GM18858 (cell line): ENCODE measurements around the gene DUSP23.
A peak's percentile ranks its signal among the peaks of the same experiment; 100 is the strongest.

Source experiments
- ATAC-seq: cut with Tn5 transposase; IDR thresholded peaks from one replicate; pipeline ENCODE4 v1.9.1; 2021; ENCODE audit not compliant: unreplicated experiment

Gene DUSP23

DNA sequence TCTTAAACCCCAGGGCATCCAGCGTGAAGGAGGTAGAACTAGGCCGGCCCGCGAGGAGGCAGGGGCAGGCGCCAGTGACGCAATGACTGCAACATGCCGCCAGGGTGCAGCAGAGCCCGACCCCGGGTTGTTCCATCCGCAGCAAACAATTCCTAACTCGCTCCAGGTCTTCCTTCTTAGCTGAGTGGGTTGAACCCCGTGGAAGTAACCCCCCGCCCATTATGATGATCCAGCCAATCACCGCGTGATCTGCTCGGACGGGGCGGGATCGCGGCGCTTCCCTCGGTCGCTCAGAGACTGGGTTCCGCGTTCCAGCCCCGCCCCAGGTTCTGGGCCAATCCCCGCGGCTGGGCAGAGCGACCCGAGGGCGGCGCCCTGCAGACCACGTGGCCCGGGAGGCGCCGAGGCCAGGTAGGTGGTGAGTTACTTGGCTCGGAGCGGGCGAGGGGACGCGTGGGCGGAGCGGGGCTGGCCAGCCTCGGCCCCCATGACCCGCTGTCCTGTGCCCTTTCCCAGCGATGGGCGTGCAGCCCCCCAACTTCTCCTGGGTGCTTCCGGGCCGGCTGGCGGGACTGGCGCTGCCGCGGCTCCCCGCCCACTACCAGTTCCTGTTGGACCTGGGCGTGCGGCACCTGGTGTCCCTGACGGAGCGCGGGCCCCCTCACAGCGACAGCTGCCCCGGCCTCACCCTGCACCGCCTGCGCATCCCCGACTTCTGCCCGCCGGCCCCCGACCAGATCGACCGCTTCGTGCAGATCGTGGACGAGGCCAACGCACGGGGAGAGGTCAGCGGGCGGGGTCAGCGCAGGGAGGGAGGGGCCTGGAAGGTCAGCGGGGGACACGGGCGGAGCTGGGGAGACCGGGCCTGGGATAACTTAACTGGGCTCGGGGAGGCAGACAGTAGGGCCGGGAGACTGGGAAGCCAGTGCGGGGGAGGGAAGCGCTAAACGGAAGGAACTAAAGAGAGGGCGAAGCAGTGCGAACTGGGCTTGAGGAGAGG, at the start of gene DUSP23:
TSS of gene DUSP23 (plus strand) at position 380 of the 1,000 bp plus-strand sequence. CDS start at position 519, 139 bp downstream.
- ATAC-seq: peak; percentile 93

DNA sequence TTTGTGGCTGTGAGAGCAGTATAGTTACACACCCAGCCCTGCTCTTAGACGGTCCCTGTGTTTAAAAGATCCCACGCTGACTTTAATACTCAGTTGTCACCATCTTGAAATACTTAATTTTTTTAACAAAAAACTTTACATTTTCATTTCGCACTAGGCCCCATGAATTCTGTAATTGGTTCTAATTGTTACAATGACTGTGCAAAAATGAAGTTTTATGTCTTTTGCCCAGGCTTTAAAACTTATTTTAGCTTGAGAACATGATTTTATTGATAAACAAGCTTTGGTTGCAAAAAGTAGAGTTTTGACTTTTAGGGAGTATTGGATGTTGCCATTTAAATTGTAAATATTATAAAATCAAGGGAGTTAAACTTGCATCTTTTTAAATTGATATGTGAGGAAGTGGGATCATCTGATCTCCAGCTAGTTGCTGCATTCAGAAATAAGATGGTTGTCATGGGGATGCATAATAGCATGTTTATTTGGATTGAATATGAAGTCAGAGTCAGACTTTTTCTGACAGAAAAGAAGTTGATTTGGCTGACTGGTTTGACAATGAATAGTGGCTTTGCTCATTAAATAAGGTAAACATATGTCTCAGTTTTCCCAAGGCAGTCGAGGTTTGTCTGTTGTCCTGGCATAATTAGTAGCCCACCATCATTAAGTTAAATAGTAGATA, 43.4 kb upstream of the DUSP23 start:
- ATAC-seq: no peak

DNA sequence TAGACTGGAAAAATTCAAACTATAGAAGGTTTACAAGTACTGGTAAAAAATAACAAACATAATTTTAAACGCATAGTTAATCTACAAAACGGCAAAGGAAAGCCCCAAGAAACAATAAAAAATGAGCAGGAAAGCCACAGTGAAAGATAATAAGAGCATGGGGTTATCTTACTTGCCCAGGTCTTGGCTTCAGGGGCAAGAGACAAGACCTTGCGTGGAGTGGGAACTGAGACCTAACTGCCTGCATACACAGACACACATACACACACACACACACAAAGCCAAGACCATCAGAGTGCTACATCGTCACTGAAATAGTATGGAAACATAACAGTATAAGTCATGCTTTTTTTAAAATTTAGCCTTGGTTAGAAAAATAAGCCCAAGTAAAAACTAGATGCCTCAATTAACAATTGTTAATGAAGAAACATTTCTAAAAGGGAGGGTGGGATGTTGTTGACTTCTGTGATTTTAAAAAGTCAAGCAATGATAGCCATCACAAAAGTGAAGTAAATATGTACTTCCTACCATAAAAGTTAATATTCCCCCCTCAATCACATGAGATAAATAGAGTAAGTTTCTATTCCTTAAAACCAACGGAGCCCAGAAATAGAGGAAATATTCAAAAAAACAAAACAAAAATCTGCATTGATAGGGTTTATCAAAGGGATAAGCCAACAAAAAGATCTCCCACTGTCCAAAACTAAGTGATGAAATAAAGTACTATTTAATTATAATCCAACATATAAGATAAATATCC, 36.9 kb upstream of the DUSP23 start:
- no peak for ATAC-seq

DNA sequence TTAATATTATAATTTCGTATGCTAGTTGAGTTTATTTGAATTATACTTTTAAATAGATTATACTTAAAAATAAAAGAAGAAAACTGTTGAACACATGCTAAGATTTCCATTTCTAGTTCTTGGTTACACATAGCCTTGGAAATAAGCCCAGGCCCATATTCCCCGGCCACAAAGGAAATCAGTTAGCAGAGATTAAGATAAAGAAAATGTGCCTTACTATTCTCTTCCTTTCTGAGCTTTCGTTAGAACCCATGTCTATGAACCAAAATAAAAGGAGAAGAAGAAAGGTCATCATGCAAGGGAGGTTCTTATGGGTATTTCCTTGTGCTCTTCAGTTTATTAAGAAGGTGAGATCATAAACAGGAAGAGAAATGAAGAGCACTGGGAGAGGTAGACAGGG, 34.1 kb upstream of the DUSP23 start:
- ATAC-seq: no peak

DNA sequence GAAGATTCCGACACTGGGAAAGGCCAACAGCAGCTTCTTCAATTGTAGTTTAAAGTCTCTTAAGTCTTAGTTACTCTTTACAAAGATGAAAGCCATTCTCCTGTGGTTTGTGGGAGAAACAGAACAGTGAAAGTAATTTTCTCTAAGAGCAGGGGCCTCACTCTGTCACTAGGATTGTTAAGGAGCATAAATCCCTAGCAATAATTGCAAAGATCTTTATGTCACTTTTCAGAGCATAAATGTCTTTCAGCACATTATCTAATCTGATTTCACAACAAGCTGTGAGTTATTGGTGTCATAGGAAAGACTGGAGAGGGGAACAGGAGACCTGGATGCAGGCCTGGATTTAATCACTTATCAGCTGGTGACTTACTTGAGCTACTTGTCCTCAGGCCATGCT, 32.4 kb upstream of the DUSP23 start:
- ATAC-seq: no peak

DNA sequence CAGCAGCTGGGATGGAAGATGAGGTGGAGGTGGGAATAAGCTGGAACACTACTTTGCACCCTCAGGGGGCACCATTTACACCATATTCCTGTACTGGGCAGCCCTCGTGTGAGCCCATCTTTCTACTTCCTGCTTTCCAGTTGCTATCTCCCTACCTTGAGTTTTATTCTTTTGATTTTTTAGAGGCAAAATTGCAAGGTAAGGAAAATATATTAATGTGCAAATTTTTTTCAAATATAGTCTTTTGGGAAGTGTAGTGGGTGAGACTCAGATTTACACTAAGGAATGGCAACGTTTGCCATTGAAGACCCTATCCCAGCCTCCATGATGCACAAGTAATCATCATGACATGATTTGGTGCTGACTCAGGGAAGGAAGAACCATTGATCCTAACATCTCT, 31.1 kb upstream of the DUSP23 start:
- ATAC-seq: no peak

DNA sequence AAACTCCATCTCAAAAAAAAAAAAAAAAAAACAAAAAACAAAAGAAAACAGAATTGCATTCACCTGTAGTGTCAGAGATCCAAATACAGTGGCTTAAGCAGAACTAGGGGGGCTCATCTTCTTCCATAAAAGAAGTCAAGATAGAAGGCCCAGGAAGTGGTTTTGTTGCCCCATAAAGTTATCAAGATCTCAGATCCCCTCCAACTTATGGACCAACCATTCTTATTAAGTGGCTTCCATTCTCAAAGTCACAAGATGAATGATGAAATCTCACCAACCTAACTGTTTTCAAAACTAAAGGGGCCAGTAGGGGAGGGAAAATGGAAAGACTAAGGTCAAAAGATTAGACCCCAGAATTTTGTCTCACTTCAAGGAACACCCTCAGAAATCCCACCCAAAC, 30.1 kb upstream of the DUSP23 start:
- no peak for ATAC-seq

DNA sequence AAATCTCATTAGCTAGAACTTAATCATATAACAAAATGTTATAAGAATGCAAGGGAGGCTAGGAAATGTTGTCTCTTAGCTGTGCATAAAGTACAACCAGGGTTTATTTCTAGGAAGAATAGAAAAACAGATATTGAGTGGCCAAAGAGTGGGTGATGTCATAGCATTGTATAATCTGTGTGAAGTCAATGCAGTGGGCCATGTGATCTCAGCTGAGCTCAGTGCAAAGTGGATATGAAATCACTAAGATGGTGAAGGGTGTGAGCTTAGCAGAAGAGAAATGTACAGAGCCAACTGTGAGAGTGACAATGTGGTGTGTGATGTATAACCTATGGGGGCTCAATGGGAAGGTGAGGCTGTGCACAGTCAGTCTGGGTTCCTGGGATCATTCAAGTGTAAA, 29.7 kb upstream of the DUSP23 start:
- no peak for ATAC-seq

DNA sequence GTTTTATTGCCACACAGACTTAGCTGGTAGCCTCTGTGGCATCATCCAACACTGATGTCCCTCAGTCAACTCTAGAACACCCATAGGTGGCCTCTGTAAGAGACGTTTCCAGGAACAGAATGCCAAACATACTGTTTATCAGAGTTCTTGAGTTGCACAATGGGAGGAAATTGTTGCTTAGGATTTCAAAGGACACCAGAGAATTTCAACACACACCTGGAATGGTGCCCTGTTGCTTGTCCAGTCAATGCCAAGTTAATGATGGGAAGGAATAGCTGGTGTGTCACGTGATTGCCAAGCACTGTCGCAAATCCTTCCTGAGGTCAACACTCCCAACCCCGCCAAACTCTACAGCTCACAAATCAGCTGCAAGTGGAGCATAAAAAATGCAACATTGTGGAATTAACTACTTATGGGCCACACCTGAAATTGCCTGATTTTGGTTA, 28.6 kb upstream of the DUSP23 start:
- no peak for ATAC-seq

DNA sequence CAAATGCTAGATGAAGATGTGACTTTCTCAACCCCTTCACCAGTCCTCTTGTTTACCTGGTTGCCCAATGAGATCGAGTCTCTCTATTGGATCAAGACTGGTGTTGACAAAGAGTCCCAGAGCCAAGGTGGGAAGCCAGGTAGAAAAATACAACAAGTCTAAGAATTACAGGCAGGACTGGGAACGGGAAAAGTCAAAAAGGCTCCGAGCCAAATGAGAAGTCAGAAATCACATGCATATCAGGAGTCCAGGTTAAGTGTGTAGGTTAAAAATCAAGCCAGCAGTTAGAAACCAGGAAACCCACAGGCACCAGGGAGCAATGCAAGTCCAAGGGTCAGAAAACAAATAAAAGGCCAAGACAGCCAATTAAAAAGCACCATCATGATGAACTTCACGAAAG, 27.4 kb upstream of the DUSP23 start:
- no peak for ATAC-seq

DNA sequence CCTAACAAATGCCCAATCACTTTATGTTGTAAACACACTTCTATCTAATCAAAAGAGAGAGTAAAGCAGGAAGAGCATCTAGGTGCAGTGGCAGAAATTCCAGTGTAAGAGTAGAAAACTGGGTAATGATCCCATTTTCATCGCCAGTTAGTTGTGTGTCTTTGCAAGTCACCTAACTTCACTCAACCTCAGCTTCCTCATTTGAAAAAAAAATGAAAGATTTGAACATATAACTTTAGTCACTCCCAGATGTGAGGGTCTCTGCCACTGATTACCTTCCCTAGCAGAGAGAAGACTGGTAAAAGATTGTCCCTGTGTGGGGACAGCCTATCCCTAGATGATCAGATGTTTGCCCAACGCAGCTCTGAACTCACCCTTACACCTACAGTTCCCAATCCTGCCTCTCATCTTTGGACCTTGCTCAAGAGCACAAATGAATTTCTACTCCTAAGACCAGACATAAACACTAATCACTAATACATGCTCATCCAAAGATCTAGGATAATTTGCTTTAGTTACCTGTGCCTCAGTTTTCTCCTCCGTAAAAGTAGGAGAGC, 25.2 kb upstream of the DUSP23 start:
- ATAC-seq: no peak

DNA sequence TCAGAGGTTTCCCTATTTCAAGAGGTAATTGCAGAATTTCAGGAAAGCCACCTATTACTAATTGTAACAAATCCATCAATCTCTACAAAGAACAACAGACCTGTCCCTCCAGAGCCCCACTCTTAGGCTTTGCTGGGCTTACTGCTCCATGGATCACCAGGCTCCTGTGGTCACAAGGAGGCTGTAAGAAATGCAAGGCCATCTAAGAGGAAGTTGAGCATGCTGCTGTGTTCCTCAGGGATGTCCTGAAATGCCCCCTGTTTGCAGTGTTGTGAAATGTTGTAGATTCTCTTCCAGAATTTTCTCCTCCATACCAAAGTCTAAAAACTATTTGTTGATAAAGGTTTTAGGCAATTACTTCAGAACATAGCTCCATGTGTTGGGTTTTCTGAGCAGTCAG, 24.4 kb upstream of the DUSP23 start:
- no peak for ATAC-seq

DNA sequence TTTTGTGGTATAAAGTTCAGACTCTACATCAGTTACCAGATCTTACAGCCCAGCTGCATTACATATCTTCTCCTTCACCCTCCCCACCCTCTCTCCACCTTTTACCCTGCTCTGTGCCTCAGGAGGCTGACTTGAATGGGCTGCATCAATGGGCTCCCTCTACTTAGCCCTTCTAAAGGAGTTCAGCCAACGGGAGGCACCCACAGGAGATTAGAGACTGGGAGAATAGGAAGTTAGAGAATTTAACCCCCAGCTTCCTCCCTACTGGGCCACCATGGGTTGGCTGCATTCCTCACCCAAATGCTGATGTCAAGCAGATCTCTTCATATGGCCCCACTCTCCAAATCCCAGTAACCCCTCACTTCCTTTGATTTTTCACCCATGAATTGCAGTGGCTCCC, 17.1 kb upstream of the DUSP23 start:
- ATAC-seq: no peak

DNA sequence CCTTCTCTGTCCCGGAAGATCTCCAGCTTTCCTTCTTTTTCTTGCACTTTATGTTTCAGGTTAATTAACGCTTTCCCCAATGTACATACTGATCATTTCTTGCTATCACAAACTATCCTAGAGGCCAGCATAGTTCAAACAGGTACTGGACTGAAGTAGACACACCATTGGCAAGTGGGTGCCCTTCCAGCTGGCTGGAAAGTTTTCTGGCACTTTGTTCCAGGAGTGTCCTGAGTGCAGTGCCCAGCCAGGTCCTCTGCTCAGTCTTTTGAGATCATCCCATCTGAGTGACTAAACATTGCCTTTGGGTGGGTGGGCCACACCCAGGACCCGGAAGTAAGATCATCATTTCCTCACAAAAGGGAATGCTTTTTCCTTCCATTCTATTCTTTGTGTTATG, 15.0 kb upstream of the DUSP23 start:
- ATAC-seq: no peak

DNA sequence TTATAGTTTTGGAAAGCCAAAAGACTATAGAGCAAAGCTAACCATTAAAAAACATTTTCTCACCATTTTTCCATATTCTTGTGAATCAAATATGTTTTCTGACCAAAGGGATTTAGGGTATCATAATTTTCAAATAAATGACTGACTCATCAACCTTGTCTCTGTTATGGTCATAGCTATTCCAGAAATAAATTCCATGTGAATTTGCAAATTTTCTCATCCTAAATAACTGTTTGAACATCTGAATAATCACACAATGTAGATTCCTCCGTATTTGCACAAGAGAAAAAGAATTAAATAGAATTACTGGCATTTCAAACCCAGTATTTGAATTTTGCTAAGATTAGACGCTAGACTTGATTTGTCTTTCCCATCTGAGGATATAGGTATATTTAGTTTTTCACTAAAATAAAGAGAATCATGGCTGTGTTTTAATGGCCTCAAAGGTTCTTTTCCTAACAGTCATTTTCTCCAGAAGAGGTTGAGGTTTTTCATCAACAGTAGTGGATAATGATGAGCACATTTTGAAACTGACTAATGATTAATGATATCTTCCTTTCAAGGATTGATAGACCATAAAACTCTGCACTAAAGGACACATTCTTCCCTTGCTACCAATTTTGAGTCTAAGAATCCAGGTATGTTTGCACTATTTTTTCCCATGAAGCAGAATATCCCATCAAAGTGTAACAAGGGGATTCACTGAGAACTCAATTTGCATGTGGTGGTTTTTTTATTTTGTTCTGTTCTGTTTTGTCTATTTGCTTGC, 9.5 kb upstream of the DUSP23 start:
- ATAC-seq: no peak

DNA sequence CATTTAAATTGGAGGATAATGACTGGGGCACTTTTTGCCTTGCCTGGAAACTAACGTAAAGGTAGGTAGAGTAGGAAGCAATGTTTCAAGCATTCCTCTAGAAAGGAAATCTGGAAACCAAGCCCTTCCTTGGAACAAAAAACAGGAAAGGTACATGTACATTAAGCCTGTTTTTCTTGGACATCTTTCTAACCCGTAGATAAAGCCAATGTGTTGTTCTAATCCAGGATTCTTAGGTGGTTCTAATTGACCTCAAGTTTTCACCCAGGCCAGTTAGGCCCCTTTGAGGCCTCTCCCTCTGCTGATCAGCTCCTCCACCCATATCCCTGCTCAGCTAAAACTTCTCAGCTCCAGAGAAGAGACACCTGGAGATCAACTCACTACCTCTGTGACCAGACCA, 6.3 kb upstream of the DUSP23 start:
- ATAC-seq: no peak

DNA sequence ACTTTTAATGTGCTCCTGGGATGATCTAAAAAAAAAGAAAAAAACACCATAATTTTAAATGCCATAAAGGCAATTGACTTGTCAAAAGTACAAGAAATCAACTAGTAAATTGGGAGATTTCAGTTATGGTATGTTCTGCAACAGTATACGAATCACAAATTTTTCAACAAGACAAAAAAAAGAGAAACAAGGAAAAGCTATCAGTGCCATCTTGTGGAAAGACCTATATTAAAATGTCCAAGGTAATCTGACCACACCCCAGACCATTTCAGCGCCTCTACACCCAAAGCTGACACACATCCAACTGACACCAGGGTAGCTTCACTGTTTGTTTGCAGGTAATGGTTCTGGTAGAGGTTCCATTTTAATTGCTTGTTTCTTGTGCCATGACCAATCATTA, 5.0 kb upstream of the DUSP23 start:
- no peak for ATAC-seq

DNA sequence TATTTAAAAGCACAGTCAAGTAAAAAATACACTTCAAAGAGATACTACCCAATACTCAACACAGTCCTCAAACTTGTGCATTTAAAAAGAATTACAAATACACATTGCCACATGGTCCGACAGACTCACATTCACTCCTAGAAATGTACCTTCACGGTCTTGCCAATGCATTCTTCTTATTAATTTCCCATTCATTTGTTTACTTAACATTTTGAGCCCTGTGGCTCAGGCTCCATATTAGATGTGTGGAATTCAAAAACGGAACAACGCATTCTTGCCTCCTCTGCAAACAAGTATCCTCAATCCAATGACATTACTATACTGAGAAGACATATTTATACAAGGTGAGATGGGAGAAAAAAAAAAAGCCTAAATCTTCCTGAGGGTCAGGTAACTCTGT, 2.5 kb upstream of the DUSP23 start:
- ATAC-seq: no peak

DNA sequence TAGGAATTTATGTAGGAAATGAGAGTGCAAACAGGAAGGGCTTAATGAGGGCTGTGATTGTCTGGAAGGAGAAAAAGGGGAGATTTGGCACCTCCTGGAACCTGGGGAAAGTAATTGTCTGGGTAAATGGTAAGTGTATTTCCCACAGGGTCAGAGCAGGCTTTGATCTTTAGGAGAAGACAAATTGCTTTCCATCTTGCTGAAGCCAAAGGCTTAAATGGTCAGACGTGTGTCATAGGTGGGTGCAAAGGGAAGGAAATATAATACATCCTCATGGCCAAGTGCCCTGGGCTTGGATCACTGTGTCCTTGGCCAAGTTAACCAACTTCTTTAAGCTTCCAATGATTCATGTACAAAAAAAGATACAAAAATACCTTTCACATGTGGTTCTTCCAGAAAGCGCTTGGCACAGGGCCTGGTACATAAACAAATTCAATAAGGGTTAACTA, 1.3 kb upstream of the DUSP23 start:
- no peak for ATAC-seq

DNA sequence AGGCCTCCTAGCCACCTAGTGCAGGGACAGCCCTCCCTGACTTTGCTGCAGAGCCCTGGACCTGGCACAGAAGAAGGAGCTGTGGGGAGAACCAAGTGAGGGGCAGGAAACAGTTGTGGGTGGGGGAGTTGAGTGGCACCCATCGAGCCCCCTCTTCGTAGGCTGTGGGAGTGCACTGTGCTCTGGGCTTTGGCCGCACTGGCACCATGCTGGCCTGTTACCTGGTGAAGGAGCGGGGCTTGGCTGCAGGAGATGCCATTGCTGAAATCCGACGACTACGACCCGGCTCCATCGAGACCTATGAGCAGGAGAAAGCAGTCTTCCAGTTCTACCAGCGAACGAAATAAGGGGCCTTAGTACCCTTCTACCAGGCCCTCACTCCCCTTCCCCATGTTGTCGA, 1.2 kb downstream of the DUSP23 start:
- ATAC-seq: no peak
